Peyer's patch (tissue), 4 donors: ENCODE data around the gene COL9A3. TPM values are rescaled to one million over a fixed set of nuclear protein-coding genes. Genes with fewer than 3 reads are reported as not detected.

Experiments
- DNase-seq, 3 donors: peaks; one replicate each; pipeline ENCODE4 v3.0.0-alpha.2; 2017 to 2019
- H3K27ac ChIP-seq, 4 donors: fragments of 200-600 bp; sonication (generic); one replicate each; pipeline ENCODE4 v1.5.1; 2016 to 2019
- H3K27me3 ChIP-seq, 2 donors: fragments of 200-600 bp; sonication (generic); one replicate each; pipeline ENCODE4 v1.5.1; 2019
- H3K36me3 ChIP-seq, 3 donors: fragments of 200-600 bp; sonication (generic); one replicate each; pipeline ENCODE4 v1.5.1; 2016 to 2019
- H3K4me1 ChIP-seq, 4 donors: fragments of 200-600 bp; sonication (generic); one replicate each; pipeline ENCODE4 v1.5.1; 2016 to 2019
- H3K4me3 ChIP-seq, 4 donors: fragments of 200-600 bp; sonication (generic); 1 replicate in 3 of 4; 2 replicates in 1 of 4; pipeline ENCODE4 v1.5.1; 2016 to 2019; ENCODE audit warnings: mild to moderate bottlenecking in 1 of 4
- H3K9me3 ChIP-seq, 4 donors: fragments of 200-600 bp; sonication (generic); one replicate each; pipeline ENCODE4 v1.5.1; 2016 to 2019; ENCODE audit warnings: mild to moderate bottlenecking in 1 of 4
- CTCF ChIP-seq, 6 experiments: fragments of 450-650 bp in 4 of 6; fragments of 200-600 bp in 2 of 6; sonication (generic) in 1 of 6; IDR thresholded peaks; one replicate each; pipeline ENCODE4 v1.5.1; 2017 to 2019; ENCODE audit warnings: antibody characterized with exemption in 6 of 6, mild to moderate bottlenecking in 3 of 6, moderate library complexity in 1 of 6
- POLR2A ChIP-seq, 2 donors: fragments of 450-650 bp; IDR thresholded peaks; one replicate each; pipeline ENCODE4 v1.5.1; 2017; ENCODE audit warnings: antibody characterized with exemption in 2 of 2, mild to moderate bottlenecking in 2 of 2, moderate library complexity in 2 of 2
- total RNA-seq, 4 donors: library from RNA; depleted of rRNA; stranded (reverse); fragments of >200 nt; gene quantifications; one replicate each; pipeline ENCODE4 v1.1.0, GENCODE V29; 2016

The COL9A3 gene
- total RNA-seq, 4 donors from 2014 or later: 3.3 to 19.8 (median 4.1) TPM

DNA sequence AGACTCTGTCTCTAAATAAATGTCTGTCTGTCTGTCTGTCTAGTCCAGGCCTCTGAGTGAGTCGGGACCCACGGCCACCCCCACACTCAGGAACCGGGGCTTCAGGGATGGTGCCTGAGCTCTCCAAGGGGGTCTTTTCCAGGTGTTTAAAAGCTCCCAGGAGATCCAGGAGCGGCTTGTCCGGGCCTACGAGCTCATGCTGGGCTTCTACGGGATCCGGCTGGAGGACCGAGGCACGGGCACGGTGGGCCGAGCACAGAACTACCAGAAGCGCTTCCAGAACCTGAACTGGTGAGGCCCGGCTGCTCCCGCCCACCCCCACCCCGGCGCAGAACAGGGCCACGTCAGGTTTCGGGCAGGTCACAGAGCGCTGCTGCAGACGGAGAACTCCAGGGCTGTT is 5.5 kb upstream of the COL9A3 start:
- no peak for TF ChIP-seq POLR2A (IDR thresholded peaks at IDR 0.05)
- TF ChIP-seq CTCF (IDR thresholded peaks at IDR 0.05): no peak
- DNase-seq: no peak
- Histone ChIP-seq H3K27ac (no peak overlapping the region), H3K4me3 (no peak overlapping the region), H3K9me3 (no peaks in the 10 kb centered on the region), H3K27me3 (peaks cover 0 to 16% of the 10 kb centered on the region in 2 donors), H3K36me3 (peaks cover 0 to 62% (median 0%) of the 10 kb centered on the region in 3 donors), H3K4me1 (peaks cover 0 to 35% (median 16%) of the 10 kb centered on the region in 4 donors)

DNA sequence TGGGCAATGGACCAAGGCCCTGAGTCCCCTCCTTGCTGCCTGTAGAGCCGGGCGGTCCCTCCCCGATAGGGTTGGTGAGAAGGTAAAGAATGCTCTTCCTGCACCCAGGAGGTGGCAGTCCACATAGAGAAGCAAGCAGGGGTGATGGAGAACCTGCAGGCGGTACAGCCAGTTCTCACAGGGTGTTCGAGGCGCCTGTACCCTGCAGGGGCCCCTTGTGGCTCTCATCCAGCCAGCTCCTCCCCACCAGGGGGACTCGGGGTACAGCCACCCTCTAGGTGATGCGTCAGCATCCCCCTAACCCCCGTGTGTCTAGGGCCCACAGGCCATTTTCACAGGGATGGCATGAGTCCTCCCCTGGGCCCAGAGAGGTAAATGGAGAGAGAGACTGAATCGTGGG is 5.1 kb upstream of the COL9A3 start:
- TF ChIP-seq POLR2A (IDR thresholded peaks at IDR 0.05) (no peak), CTCF (IDR thresholded peaks at IDR 0.05) (no peak)
- H3K36me3 ChIP-seq: peaks cover 0 to 62% (median 0%) of the 10 kb centered on the region in 3 donors
- H3K4me1 ChIP-seq: peaks cover 3 to 35% (median 17%) of the 10 kb centered on the region in 4 donors
- no peaks in the 10 kb centered on the region for H3K9me3 ChIP-seq
- H3K27ac ChIP-seq: no peak overlapping the region
- H3K4me3 ChIP-seq: no peak overlapping the region
- DNase-seq: no peak
- peaks cover 0 to 19% of the 10 kb centered on the region in 2 donors for H3K27me3 ChIP-seq

GRCh38 chr20:62812181-62812906 is 4.5 kb upstream of the COL9A3 start:
- peaks cover 0 to 60% (median 0%) of the 10 kb centered on the region in 3 donors for H3K36me3 ChIP-seq

GRCh38 chr20:62812907-62813200 is 4.0 kb upstream of the COL9A3 start:
- no peak overlapping the region for H3K4me3 ChIP-seq

More at GRCh38 chr20:62812181-62812906, 4.5 kb upstream of the COL9A3 start:
- Histone ChIP-seq H3K4me3 (no peak overlapping the region), H3K4me1 (peaks cover 5 to 36% (median 17%) of the 10 kb centered on the region in 4 donors), H3K27ac (no peak overlapping the region), H3K9me3 (no peaks in the 10 kb centered on the region), H3K27me3 (peaks cover 0 to 24% of the 10 kb centered on the region in 2 donors)
- no peak for DNase-seq
- TF ChIP-seq POLR2A (IDR thresholded peaks at IDR 0.05) (no peak), CTCF (IDR thresholded peaks at IDR 0.05) (no peak)

DNA sequence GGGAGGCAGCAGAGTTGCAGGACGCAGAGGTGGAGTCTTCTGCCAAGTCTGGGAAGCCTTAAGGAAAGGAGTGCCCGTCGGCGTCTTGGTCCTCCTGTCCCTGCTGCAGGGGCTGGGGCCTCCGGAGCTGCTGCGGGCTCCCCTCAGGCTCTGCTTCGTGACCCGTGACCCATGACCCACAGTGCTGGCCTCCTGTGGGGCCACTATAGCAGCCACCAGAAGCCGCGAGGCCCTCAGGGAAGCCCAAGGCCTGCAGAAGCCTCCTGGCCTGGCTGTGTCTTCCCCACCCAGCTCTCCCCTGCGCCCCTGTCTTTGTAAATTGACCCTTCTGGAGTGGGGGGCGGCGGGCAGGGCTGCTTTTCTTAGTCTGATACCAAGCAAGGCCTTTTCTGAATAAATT is 3.3 kb upstream of the COL9A3 start:
- no peak for DNase-seq
- TF ChIP-seq POLR2A (IDR thresholded peaks at IDR 0.05): no peak
- no peak for TF ChIP-seq CTCF (IDR thresholded peaks at IDR 0.05)
- H3K4me3 ChIP-seq: no peak overlapping the region
- peaks cover 0 to 48% (median 0%) of the 10 kb centered on the region in 3 donors for H3K36me3 ChIP-seq
- no peak overlapping the region for H3K27ac ChIP-seq
- no peaks in the 10 kb centered on the region for H3K9me3 ChIP-seq
- peaks cover 8 to 34% (median 16%) of the 10 kb centered on the region in 4 donors for H3K4me1 ChIP-seq
- H3K27me3 ChIP-seq: peaks cover 0 to 36% of the 10 kb centered on the region in 2 donors

More at GRCh38 chr20:62812907-62813200, 4.0 kb upstream of the COL9A3 start:
- Histone ChIP-seq H3K27me3 (peaks cover 0 to 29% of the 10 kb centered on the region in 2 donors), H3K36me3 (peaks cover 0 to 55% (median 0%) of the 10 kb centered on the region in 3 donors), H3K4me1 (peaks cover 8 to 33% (median 16%) of the 10 kb centered on the region in 4 donors), H3K9me3 (no peaks in the 10 kb centered on the region), H3K27ac (no peak overlapping the region)
- no peak for DNase-seq
- TF ChIP-seq CTCF (IDR thresholded peaks at IDR 0.05) (no peak), POLR2A (IDR thresholded peaks at IDR 0.05) (no peak)
